Measurements from ENCODE around the gene NUMA1.

DNA sequence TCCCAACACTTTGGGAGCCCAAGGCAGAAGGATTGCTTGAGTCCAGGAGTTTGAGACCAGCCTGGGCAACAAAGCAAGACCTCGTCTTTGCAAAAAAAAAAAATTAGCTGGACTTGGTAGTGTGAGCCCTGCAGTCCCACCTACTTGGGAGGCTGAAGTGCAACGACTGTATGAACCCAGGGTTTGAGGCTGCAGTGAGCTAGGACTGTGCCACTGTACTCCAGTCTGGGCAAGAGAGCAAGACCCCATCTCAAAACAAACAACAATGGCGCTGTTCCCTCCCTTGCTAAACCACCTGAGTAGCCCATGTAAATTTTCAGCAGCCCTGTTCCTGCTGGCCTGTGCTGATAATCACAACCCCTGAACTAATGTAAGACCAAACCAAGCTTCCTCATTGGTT is 19.7 kb upstream of the NUMA1 start:
- TF ChIP-seq CTCF (conservative IDR thresholded peaks at IDR 0.05; ENCODE audit: low read length) (no peak), EZH2phosphoT487 (IDR thresholded peaks at IDR 0.05; ENCODE audit: borderline replicate concordance) (no peak)

All from Loucy (cell line).